H1 (cell line): ENCODE data around the gene SOSTDC1. TPM values are rescaled to one million over a fixed set of nuclear protein-coding genes. Genes with fewer than 3 reads are reported as not detected.

Experiments
- CTCF ChIA-PET: fragments of 300-600 bp; sonication (Branson Sonifier 250); formaldehyde crosslinking; loops from one replicate; lab custom pipeline; 2021; ENCODE audit not compliant: partially characterized antibody; lab: Charles Lee
- POLR2A ChIA-PET: fragments of 300-600 bp; sonication (Branson Sonifier 250); formaldehyde crosslinking; loops from one replicate; lab custom pipeline; 2021; ENCODE audit warnings: inconsistent platforms; ENCODE audit not compliant: partially characterized antibody; lab: Charles Lee
- DNase-seq, 2 experiments: peaks; one replicate each; pipeline versions ENCODE4 v3.0.0 to v3.0.0-alpha.2; 2010 to 2022; ENCODE audit warnings: low spot score in 2 of 2, low read depth in 1 of 2, mixed read lengths in 1 of 2
- FAIRE-seq: peaks from 2 replicates; lab custom pipeline; 2011; peaks lifted over from hg19 to GRCh38; lab: Jason Lieb, UNC
- H2AFZ ChIP-seq: 2 replicates; pipeline ENCODE4 v1.8.1; 2012; ENCODE audit warnings: low read length, inconsistent platforms
- H2AK5ac ChIP-seq: 2 replicates; pipeline ENCODE4 v1.6.1; 2013; ENCODE audit warnings: low read depth, low read length
- H2BK120ac ChIP-seq: replicated peaks from 2 replicates; pipeline ENCODE3; 2013; ENCODE audit warnings: low read depth, low read length, inconsistent platforms
- H2BK12ac ChIP-seq: 2 replicates; pipeline ENCODE4 v1.6.1; 2013; ENCODE audit warnings: low read depth, low read length
- H2BK15ac ChIP-seq: 2 replicates; pipeline ENCODE4 v1.6.1; 2013; ENCODE audit warnings: low read length
- H2BK20ac ChIP-seq: 2 replicates; pipeline ENCODE4 v1.6.1; 2013; ENCODE audit warnings: low read length
- H2BK5ac ChIP-seq: 2 replicates; pipeline ENCODE4 v1.6.1; 2013; ENCODE audit warnings: low read depth, low read length
- H3K14ac ChIP-seq: 2 replicates; pipeline ENCODE4 v1.6.1; 2013; ENCODE audit warnings: inconsistent platforms; ENCODE audit not compliant: insufficient read length
- H3K18ac ChIP-seq: 2 replicates; pipeline ENCODE4 v1.6.1; 2013; ENCODE audit warnings: low read length; ENCODE audit errors: extremely low read depth
- H3K23ac ChIP-seq: 2 replicates; pipeline ENCODE4 v1.6.1; 2013; ENCODE audit warnings: inconsistent platforms; ENCODE audit not compliant: insufficient read length
- H3K23me2 ChIP-seq: 2 replicates; pipeline ENCODE4 v1.6.1; 2013; ENCODE audit warnings: low read depth, low read length
- H3K27ac ChIP-seq: 2 replicates; pipeline ENCODE4 v1.6.1; 2011; ENCODE audit warnings: low read depth, low read length, inconsistent platforms
- H3K27me3 ChIP-seq, 4 experiments: replicated peaks in 1 of 4; 1 replicate in 1 of 4; 2 replicates in 3 of 4; pipeline versions ENCODE4 v1.6.1 to v1.8.1; 2011 to 2013; ENCODE audit warnings: low read length in 3 of 4, mild to moderate bottlenecking in 3 of 4, inconsistent platforms in 2 of 4, mixed read lengths in 2 of 4, moderate library complexity in 1 of 4; ENCODE audit not compliant: control insufficient read depth in 3 of 4, insufficient read depth in 3 of 4; ENCODE audit errors: extremely low read depth in 1 of 4
- H3K36me3 ChIP-seq, 4 experiments: 2 replicates each; pipeline versions ENCODE4 v1.6.1 to v1.8.1; 2011 to 2013; ENCODE audit warnings: mild to moderate bottlenecking in 4 of 4, low read length in 3 of 4, moderate library complexity in 2 of 4, control low read depth in 1 of 4, inconsistent platforms in 1 of 4; ENCODE audit not compliant: insufficient read depth in 4 of 4, control insufficient read depth in 2 of 4
- H3K4ac ChIP-seq: replicated peaks from 2 replicates; pipeline ENCODE3; 2013; ENCODE audit warnings: low read length, low read depth, mixed read lengths, inconsistent platforms; ENCODE audit not compliant: insufficient read length
- H3K4me1 ChIP-seq, 4 experiments: replicated peaks in 1 of 4; 1 replicate in 1 of 4; 2 replicates in 3 of 4; pipeline versions ENCODE4 v1.6.1 to v1.8.1; 2011 to 2013; ENCODE audit warnings: low read length in 3 of 4, inconsistent platforms in 2 of 4, mixed read lengths in 1 of 4; ENCODE audit not compliant: insufficient read depth in 4 of 4, control insufficient read depth in 3 of 4
- H3K4me2 ChIP-seq, 2 experiments: 2 replicates each; pipeline versions ENCODE4 v1.6.1 to v1.8.1; 2011 to 2013; ENCODE audit warnings: low read depth in 2 of 2, low read length in 2 of 2, control low read depth in 1 of 2, inconsistent platforms in 1 of 2, mild to moderate bottlenecking in 1 of 2; ENCODE audit not compliant: insufficient read depth in 1 of 2
- H3K4me3 ChIP-seq, 4 experiments: fragments of 200-600, 300-600 bp in 1 of 4; sonication (generic), shearing (Covaris generic), sonication (Bioruptor Twin) in 1 of 4; 2 replicates each; pipeline versions ENCODE4 v1.5.1 to v1.8.1; 2011 to 2016; ENCODE audit warnings: low read length in 4 of 4, low read depth in 3 of 4, control low read depth in 2 of 4, inconsistent platforms in 2 of 4, mild to moderate bottlenecking in 2 of 4, mixed read lengths in 1 of 4, moderate library complexity in 1 of 4; ENCODE audit not compliant: insufficient read depth in 2 of 4; ENCODE audit errors: extremely low read depth in 1 of 4
- H3K56ac ChIP-seq: replicated peaks from 2 replicates; pipeline ENCODE3; 2013; ENCODE audit warnings: low read depth, mild to moderate bottlenecking, mixed read lengths, low read length, inconsistent platforms; ENCODE audit not compliant: insufficient read length
- H3K79me1 ChIP-seq: 2 replicates; pipeline ENCODE4 v1.6.1; 2013; ENCODE audit warnings: low read depth, low read length, control low read depth
- H3K79me2 ChIP-seq, 2 experiments: 2 replicates each; pipeline versions ENCODE4 v1.6.1 to v1.8.1; 2012 to 2013; ENCODE audit warnings: low read length in 2 of 2, mild to moderate bottlenecking in 2 of 2, inconsistent platforms in 1 of 2; ENCODE audit not compliant: insufficient read depth in 2 of 2, control insufficient read depth in 1 of 2
- H3K9ac ChIP-seq, 4 experiments: replicated peaks in 1 of 4; 1 replicate in 1 of 4; 2 replicates in 3 of 4; pipeline versions ENCODE4 v1.6.1 to v1.8.1; 2011 to 2013; ENCODE audit warnings: low read depth in 3 of 4, low read length in 3 of 4, control low read depth in 2 of 4, mild to moderate bottlenecking in 2 of 4, moderate library complexity in 2 of 4, inconsistent platforms in 1 of 4; ENCODE audit errors: extremely low read depth in 1 of 4
- H3K9me3 ChIP-seq, 2 experiments: 2 replicates each; pipeline versions ENCODE4 v1.6.1 to v1.8.1; 2012 to 2013; ENCODE audit warnings: mild to moderate bottlenecking in 2 of 2, moderate library complexity in 2 of 2, control low read depth in 1 of 2, inconsistent platforms in 1 of 2, low read depth in 1 of 2, low read length in 1 of 2, mixed read lengths in 1 of 2; ENCODE audit not compliant: insufficient read depth in 2 of 2
- H4K20me1 ChIP-seq, 2 experiments: replicated peaks in 1 of 2; 2 replicates each; pipeline versions ENCODE3 to v1.8.1; 2011 to 2013; ENCODE audit warnings: inconsistent platforms in 2 of 2, low read length in 2 of 2, mild to moderate bottlenecking in 1 of 2; ENCODE audit not compliant: insufficient read depth in 2 of 2, control insufficient read depth in 1 of 2
- H4K5ac ChIP-seq: 2 replicates; pipeline ENCODE4 v1.6.1; 2013; ENCODE audit warnings: low read length, low read depth, mixed read lengths, inconsistent platforms; ENCODE audit not compliant: insufficient read length
- H4K8ac ChIP-seq: 2 replicates; pipeline ENCODE4 v1.8.0; 2013; ENCODE audit warnings: mild to moderate bottlenecking, moderate library complexity, low read length, inconsistent platforms; ENCODE audit not compliant: insufficient read depth; ENCODE audit errors: extremely low read depth
- H4K91ac ChIP-seq: replicated peaks from 2 replicates; pipeline ENCODE3; 2013; ENCODE audit warnings: low read length, mixed read lengths, inconsistent platforms; ENCODE audit not compliant: insufficient read length
- ATF2 ChIP-seq: IDR thresholded peaks from 2 replicates; pipeline ENCODE4 v1.6.1; 2012; ENCODE audit warnings: low read length, inconsistent platforms
- BACH1 ChIP-seq: IDR thresholded peaks from 2 replicates; pipeline ENCODE4 v1.6.1; 2012; ENCODE audit warnings: low read length, improper control_type of control experiment
- BCL11A ChIP-seq, 2 experiments: IDR thresholded peaks; one replicate each; pipeline ENCODE4 v1.6.1; 2011; ENCODE audit warnings: low read depth in 2 of 2, low read length in 2 of 2, mild to moderate bottlenecking in 2 of 2
- HDAC6 ChIP-seq: IDR thresholded peaks from one replicate; pipeline ENCODE4 v1.7.1; 2012; ENCODE audit warnings: low read depth, mild to moderate bottlenecking, inconsistent platforms, low read length, moderate library complexity
- RAD21 ChIP-seq, 2 experiments: IDR thresholded peaks in 1 of 2; conservative IDR thresholded peaks in 1 of 2; 2 replicates each; pipeline ENCODE4 v1.6.1; 2011; ENCODE audit warnings: low read depth in 2 of 2, low read length in 2 of 2, improper control_type of control experiment in 1 of 2, inconsistent platforms in 1 of 2, mild to moderate bottlenecking in 1 of 2, moderate library complexity in 1 of 2
- SIN3A ChIP-seq, 2 experiments: IDR thresholded peaks in 1 of 2; conservative IDR thresholded peaks in 1 of 2; 2 replicates each; pipeline ENCODE4 v1.6.1; 2011 to 2012; ENCODE audit warnings: low read length in 2 of 2, improper control_type of control experiment in 1 of 2, low read depth in 1 of 2, mild to moderate bottlenecking in 1 of 2
- SP1 ChIP-seq: IDR thresholded peaks from 2 replicates; pipeline ENCODE4 v1.6.1; 2011; ENCODE audit warnings: low read depth, low read length
- TAF7 ChIP-seq: optimal IDR thresholded peaks from 2 replicates; pipeline ENCODE3; 2011; ENCODE audit warnings: low read depth, mild to moderate bottlenecking, inconsistent platforms, low read length, moderate library complexity, borderline replicate concordance
- WGBS, 2 experiments: shearing (Covaris generic) in 1 of 2; methylation state at CpG; one replicate each; pipeline versions ENCODE4 v1.1.6 to v1.1.7; 2013 to 2015; ENCODE audit warnings: low lambda C conversion rate in 2 of 2, mixed read lengths in 2 of 2, inconsistent platforms in 1 of 2, low coverage in 1 of 2, missing lambda C conversion rate in 1 of 2; ENCODE audit not compliant: insufficient replicate concordance in 2 of 2, insufficient coverage in 1 of 2, insufficient read length in 1 of 2; ENCODE audit errors: extremely low coverage in 1 of 2, missing lambda C conversion rate in 1 of 2; 5-methylcytosine and 5-hydroxymethylcytosine counted together
- polyA plus RNA-seq, 7 experiments: library from polyadenylated mRNA; depleted of rRNA in 3 of 7; stranded (reverse) in 5 of 7; unstranded in 2 of 7; fragments of >200 nt in 5 of 7; fragments of 200-250 nt in 2 of 7; gene quantifications; 1 replicate in 5 of 7; 2 replicates in 1 of 7; 4 replicates in 1 of 7; pipeline versions ENCODE4 v1.2.1 to v1.2.3, GENCODE V29; 2011 to 2013; ENCODE audit warnings: missing spikeins in 2 of 7, mixed read lengths in 2 of 7
- total RNA-seq: library from RNA; stranded (reverse); fragmentation: NEBNext Ultra II Directional; extraction: Animal tissue kit (Norgen Biotek cat#: 25700); gene quantifications from 2 replicates; pipeline ENCODE4 v1.2.1, GENCODE V29; 2021

The SOSTDC1 gene
- total and polyA plus RNA-seq, 2 of the 8 experiments (the other 6 are each of a cell fraction or from before 2014, with no cell fraction given), result 0.35 to 0.79 TPM

- WGBS, 2 experiments, result 91% methylated on average over 1 of the region's 1 CpG; no CpG with 5 or more reads in 1 of the 2 experiments
- Histone ChIP-seq H4K91ac (no peak overlapping the region), H2BK12ac (no peak overlapping the region), H3K4me3 (no peak overlapping the region), H3K79me2 (no peaks in the 10 kb centered on the region), H3K23ac (no peak overlapping the region), H3K4ac (no peak overlapping the region), H3K36me3 (no peaks in the 10 kb centered on the region), H2BK20ac (no peak overlapping the region), H3K27ac (no peak overlapping the region), H3K56ac (no peak overlapping the region), H2AK5ac (no peak overlapping the region), H2AFZ (no peak overlapping the region), H4K5ac (no peak overlapping the region), H3K23me2 (no peaks in the 10 kb centered on the region), H4K20me1 (no peaks in the 10 kb centered on the region), H2BK120ac (no peak overlapping the region), H3K4me2 (no peak overlapping the region), H3K14ac (no peak overlapping the region), H3K4me1 (no peaks in the 10 kb centered on the region), H3K79me1 (no peaks in the 10 kb centered on the region), H3K9ac (no peak overlapping the region), H2BK5ac (no peak overlapping the region), H3K27me3 (no peaks in the 10 kb centered on the region), H2BK15ac (no peak overlapping the region), H3K9me3 (no peaks in the 10 kb centered on the region), H3K18ac (no peak overlapping the region), H4K8ac (no peak overlapping the region)
- CTCF ChIA-PET, result interaction anchor here (1.1 kb wide), 1 partner anchor 27 kb away, joined by 3 read pairs; no protein-coding TSS in a partner anchor
- FAIRE-seq (no peak), DNase-seq (no peak)
- POLR2A ChIA-PET, result no interaction called here
- TF ChIP-seq SIN3A (conservative IDR thresholded peaks at IDR 0.05 in 1 of 2, IDR thresholded peaks at IDR 0.05 in 1 of 2; ENCODE audit: low read depth in 1 of 2, low read length in 2 of 2) (no peak), BACH1 (no peak), ATF2 (no peak), TAF7 (no peak), BCL11A (IDR thresholded peaks at IDR 0.05; ENCODE audit: low read depth in 2 of 2, low read length in 2 of 2) (no peak), RAD21 (IDR thresholded peaks at IDR 0.05 in 1 of 2, conservative IDR thresholded peaks at IDR 0.05 in 1 of 2; ENCODE audit: low read depth in 2 of 2, low read length in 2 of 2) (no peak), SP1 (no peak), HDAC6 (no peak)
These were observed 19.0 kb downstream of the SOSTDC1 start for GRCh38 chr7:16446508-16446907.
